HUES64 (cell line): Measurements from ENCODE around the gene HNRNPA1L2.
"Not testable (repeated sequence)": the region's sequence is repeated elsewhere in the genome, so short reads cannot be mapped to it uniquely, and the experiment has no call there.

Experiments
- H3K27ac ChIP-seq: 2 replicates; pipeline ENCODE4 v1.7.0; 2013; ENCODE audit warnings: low read depth, low read length, inconsistent platforms
- H3K27me3 ChIP-seq: 2 replicates; pipeline ENCODE4 v1.6.1; 2013; ENCODE audit warnings: mild to moderate bottlenecking, low read length; ENCODE audit not compliant: insufficient read depth
- H3K36me3 ChIP-seq: 2 replicates; pipeline ENCODE4 v1.6.1; 2013; ENCODE audit warnings: mild to moderate bottlenecking, low read length; ENCODE audit not compliant: insufficient read depth
- H3K4me1 ChIP-seq: 2 replicates; pipeline ENCODE4 v1.6.1; 2013; ENCODE audit warnings: mild to moderate bottlenecking, low read length, moderate library complexity; ENCODE audit not compliant: insufficient read depth
- H3K4me3 ChIP-seq: 2 replicates; pipeline ENCODE4 v1.5.1; 2013; ENCODE audit warnings: mild to moderate bottlenecking, low read length, moderate library complexity
- H3K9ac ChIP-seq: 2 replicates; pipeline ENCODE4 v1.6.1; 2013; ENCODE audit warnings: mild to moderate bottlenecking, low read depth, low read length
- H3K9me3 ChIP-seq: 2 replicates; pipeline ENCODE4 v1.6.1; 2013; ENCODE audit warnings: low read depth, low read length; ENCODE audit not compliant: insufficient read depth
- WGBS: fragments of 150-250, 120-280 bp; methylation state at CpG from one replicate; pipeline ENCODE4 v1.1.7; 2013; ENCODE audit warnings: missing lambda C conversion rate; 5-methylcytosine and 5-hydroxymethylcytosine counted together

Gene HNRNPA1L2

DNA sequence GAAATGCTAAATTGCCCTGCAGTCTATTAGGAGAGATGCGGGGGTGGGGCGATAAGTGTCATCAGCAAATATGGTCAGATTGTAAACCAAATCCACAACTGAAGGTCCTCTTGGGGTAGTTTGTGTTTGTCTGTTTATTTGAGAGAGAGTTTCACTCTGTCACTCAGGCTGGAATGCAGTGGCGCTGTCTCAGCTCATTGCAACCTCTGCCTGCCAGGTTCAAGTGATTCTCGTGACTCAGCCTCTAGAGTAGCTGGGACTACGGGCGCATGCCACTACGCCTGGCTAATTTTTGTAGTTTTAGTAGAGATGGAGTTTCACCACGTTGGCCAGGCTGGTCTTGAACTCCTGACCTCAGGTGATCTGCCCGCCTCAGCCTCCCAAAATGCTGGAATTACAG is 43.6 kb downstream of the HNRNPA1L2 start:
- not testable (repeated sequence) for H3K4me1 ChIP-seq, H3K27ac ChIP-seq, H3K4me3 ChIP-seq, H3K27me3 ChIP-seq, H3K9me3 ChIP-seq, H3K9ac ChIP-seq
- peaks cover 83% of the 10 kb centered on the region for H3K36me3 ChIP-seq
- WGBS, result 95% methylated on average over 9 of the region's 9 CpGs

DNA sequence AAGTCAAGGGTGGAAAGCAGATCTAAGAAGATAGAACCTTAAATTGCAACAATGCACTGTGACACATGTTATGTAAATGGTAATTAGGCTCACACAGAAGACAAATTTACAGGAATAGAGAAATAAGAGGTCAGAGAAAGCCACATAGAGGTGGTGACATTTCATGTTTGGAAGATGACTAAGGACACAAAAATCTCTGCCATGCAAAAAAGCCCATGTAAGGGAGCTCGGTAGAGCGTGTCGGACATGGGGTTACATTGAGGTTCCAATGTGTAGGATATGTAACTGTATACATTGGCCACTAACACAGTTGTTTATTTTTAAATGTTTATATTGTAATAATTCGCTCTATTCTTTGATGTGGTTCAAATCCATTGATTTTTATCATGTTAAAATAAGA is 44.1 kb downstream of the HNRNPA1L2 start:
- H3K36me3 ChIP-seq, result peaks cover 83% of the 10 kb centered on the region
- no peak overlapping the region for H3K4me3 ChIP-seq
- 98% methylated on average over 4 of the region's 4 CpGs for WGBS
- H3K9me3 ChIP-seq, result no peaks in the 10 kb centered on the region
- H3K27me3 ChIP-seq, result no peaks in the 10 kb centered on the region
- no peak overlapping the region for H3K9ac ChIP-seq
- no peaks in the 10 kb centered on the region for H3K4me1 ChIP-seq
- H3K27ac ChIP-seq, result no peak overlapping the region
